GM12878 (cell line): ENCODE measurements around the gene MAPKAPK2. TPM values are rescaled to one million over a fixed set of nuclear protein-coding genes. Genes with fewer than 3 reads are reported as not detected.

Experiments
- BMI1 ChIP-seq: fragments of 450-650 bp; IDR thresholded peaks from 2 replicates; pipeline ENCODE4 v1.6.1; 2016; ENCODE audit warnings: mild to moderate bottlenecking, moderate library complexity, borderline replicate concordance
- EZH2 ChIP-seq: IDR thresholded peaks from 2 replicates; pipeline ENCODE4 v1.6.1; 2012; ENCODE audit warnings: low read depth, mild to moderate bottlenecking, control low read depth, inconsistent platforms, low read length, borderline replicate concordance; ENCODE audit not compliant: control insufficient read depth
- LARP7 ChIP-seq: fragments of 450-650 bp; IDR thresholded peaks from 2 replicates; pipeline ENCODE4 v1.6.1; 2017; ENCODE audit warnings: mild to moderate bottlenecking
- MYC ChIP-seq: IDR thresholded peaks from 2 replicates; pipeline ENCODE4 v1.6.1; 2011; ENCODE audit warnings: mild to moderate bottlenecking, low read length, moderate library complexity, inconsistent platforms; ENCODE audit not compliant: insufficient read depth, insufficient replicate concordance, insufficient read length, severe bottlenecking
- RAD51 ChIP-seq: fragments of 450-650 bp; IDR thresholded peaks from 2 replicates; pipeline ENCODE4 v1.6.1; 2016; ENCODE audit warnings: moderate library complexity, mild to moderate bottlenecking, inconsistent platforms
- RBBP5 ChIP-seq: fragments of 200-600 bp; sonication (generic); conservative IDR thresholded peaks from 2 replicates; pipeline ENCODE4 v1.6.1; 2016
- RCOR1 ChIP-seq: conservative IDR thresholded peaks from 2 replicates; pipeline ENCODE4 v1.6.1; 2012; ENCODE audit warnings: low read depth, low read length, improper control_type of control experiment
- SMAD1 ChIP-seq: fragments of 450-650 bp; IDR thresholded peaks from 2 replicates; pipeline ENCODE4 v1.6.1; 2018; ENCODE audit warnings: mild to moderate bottlenecking, low read depth; ENCODE audit not compliant: partially characterized antibody
- STAT3 ChIP-seq: IDR thresholded peaks from 2 replicates; pipeline ENCODE4 v1.6.1; 2011; ENCODE audit warnings: low read depth, low read length, improper control_type of control experiment
- SUZ12 ChIP-seq: fragments of 200-600 bp; sonication (generic); IDR thresholded peaks from one replicate; pipeline ENCODE4 v1.6.1; 2018; ENCODE audit warnings: antibody characterized with exemption, mild to moderate bottlenecking; ENCODE audit not compliant: unreplicated experiment
- YY1 ChIP-seq: IDR thresholded peaks from 2 replicates; pipeline ENCODE4 v1.6.1; 2011; ENCODE audit warnings: low read depth, mild to moderate bottlenecking, low read length
- ZBED1 ChIP-seq: IDR thresholded peaks from 2 replicates; pipeline ENCODE4 v1.6.1; 2016; ENCODE audit warnings: borderline replicate concordance
- ZZZ3 ChIP-seq: IDR thresholded peaks from 2 replicates; pipeline ENCODE4 v1.6.1; 2011; ENCODE audit warnings: low read depth; ENCODE audit not compliant: control insufficient read depth, insufficient read length
- polyA plus RNA-seq, 11 experiments: library from polyadenylated mRNA; depleted of rRNA in 4 of 11; unstranded in 6 of 11; stranded (reverse) in 5 of 11; fragments of >200 nt; fragmentation: Nextera tagmentation in 4 of 11; fragmentation: Illumina TruSeq in 1 of 11; extraction: Ambion mirVana in 4 of 11; extraction: Trizol in 1 of 11; gene quantifications; 1 replicate in 1 of 11; 2 replicates in 10 of 11; pipeline versions ENCODE4 v1.2.1 to v1.2.3, GENCODE V29; 2011 to 2016; ENCODE audit warnings: inconsistent platforms in 2 of 11, missing spikeins in 2 of 11, low read depth in 1 of 11
- total RNA-seq, 4 experiments: library from RNA; depleted of rRNA in 3 of 4; stranded (reverse); fragments of >200 nt in 3 of 4; fragmentation: Illumina TruSeq in 1 of 4; extraction: Trizol in 1 of 4; gene quantifications; 2 replicates each; pipeline versions ENCODE4 v1.2.1 to v1.2.3, GENCODE V29; 2013 to 2021
- TF ChIP-seq, protein P1 (sequence below): fragments of 450-650 bp; IDR thresholded peaks from 2 replicates; pipeline ENCODE4 v1.6.1; 2017; ENCODE audit warnings: mild to moderate bottlenecking, moderate library complexity
- TF ChIP-seq, protein P2 (sequence below): IDR thresholded peaks from 2 replicates; pipeline ENCODE4 v1.6.1; 2011; ENCODE audit warnings: low read depth, mild to moderate bottlenecking, low read length, moderate library complexity, borderline replicate concordance; ENCODE audit errors: extremely low read depth
- TF ChIP-seq, protein P3 (sequence below): fragments of 450-650 bp; IDR thresholded peaks from 2 replicates; pipeline ENCODE4 v1.6.1; 2018; ENCODE audit warnings: borderline replicate concordance, mild to moderate bottlenecking; ENCODE audit not compliant: partially characterized antibody
- TF ChIP-seq, protein P4 (sequence below): fragments of 450-650 bp; IDR thresholded peaks from 2 replicates; pipeline ENCODE4 v1.6.1; 2017; ENCODE audit warnings: antibody characterized with exemption, mild to moderate bottlenecking, moderate library complexity
- TF ChIP-seq, protein P5 (sequence below), 3 experiments: IDR thresholded peaks in 2 of 3; conservative IDR thresholded peaks in 1 of 3; 2 replicates each; pipeline ENCODE4 v1.5.1; 2011; ENCODE audit warnings: low read depth in 3 of 3, low read length in 3 of 3, mild to moderate bottlenecking in 3 of 3, control low read depth in 2 of 3, moderate library complexity in 2 of 3, inconsistent platforms in 1 of 3, mixed read lengths in 1 of 3; ENCODE audit not compliant: control insufficient read depth in 2 of 3, insufficient read depth in 1 of 3; ENCODE audit errors: extremely low read depth in 1 of 3

MAPKAPK2 gene
- total and polyA plus RNA-seq, 10 of the 15 experiments (the other 5 are each of a cell fraction or from before 2014, with no cell fraction given), result 0.72 to 92.2 (median 49.3) TPM

DNA sequence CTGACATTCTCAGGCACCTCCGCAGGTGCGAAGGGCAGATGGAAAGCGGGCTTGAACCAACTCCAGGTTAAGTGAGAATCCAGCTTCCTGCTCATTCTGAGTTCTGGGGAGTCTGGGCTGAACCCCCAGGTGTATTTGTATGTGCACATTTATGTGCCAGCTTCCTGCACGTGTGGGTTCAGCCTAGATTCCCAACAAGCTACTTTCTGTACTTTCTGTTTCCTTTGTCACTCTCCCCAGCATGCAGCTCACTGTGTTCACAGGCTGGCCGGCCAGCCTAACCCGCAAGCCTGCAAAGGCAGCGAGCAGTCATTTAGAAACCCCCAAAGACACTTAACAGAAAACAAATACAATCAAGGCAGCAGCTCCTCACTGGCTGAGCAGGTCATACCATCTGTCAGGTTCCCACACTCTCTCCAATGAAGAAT lies 84.6 kb downstream of the MAPKAPK2 start (continued):
- TF ChIP-seq, protein P1, sequence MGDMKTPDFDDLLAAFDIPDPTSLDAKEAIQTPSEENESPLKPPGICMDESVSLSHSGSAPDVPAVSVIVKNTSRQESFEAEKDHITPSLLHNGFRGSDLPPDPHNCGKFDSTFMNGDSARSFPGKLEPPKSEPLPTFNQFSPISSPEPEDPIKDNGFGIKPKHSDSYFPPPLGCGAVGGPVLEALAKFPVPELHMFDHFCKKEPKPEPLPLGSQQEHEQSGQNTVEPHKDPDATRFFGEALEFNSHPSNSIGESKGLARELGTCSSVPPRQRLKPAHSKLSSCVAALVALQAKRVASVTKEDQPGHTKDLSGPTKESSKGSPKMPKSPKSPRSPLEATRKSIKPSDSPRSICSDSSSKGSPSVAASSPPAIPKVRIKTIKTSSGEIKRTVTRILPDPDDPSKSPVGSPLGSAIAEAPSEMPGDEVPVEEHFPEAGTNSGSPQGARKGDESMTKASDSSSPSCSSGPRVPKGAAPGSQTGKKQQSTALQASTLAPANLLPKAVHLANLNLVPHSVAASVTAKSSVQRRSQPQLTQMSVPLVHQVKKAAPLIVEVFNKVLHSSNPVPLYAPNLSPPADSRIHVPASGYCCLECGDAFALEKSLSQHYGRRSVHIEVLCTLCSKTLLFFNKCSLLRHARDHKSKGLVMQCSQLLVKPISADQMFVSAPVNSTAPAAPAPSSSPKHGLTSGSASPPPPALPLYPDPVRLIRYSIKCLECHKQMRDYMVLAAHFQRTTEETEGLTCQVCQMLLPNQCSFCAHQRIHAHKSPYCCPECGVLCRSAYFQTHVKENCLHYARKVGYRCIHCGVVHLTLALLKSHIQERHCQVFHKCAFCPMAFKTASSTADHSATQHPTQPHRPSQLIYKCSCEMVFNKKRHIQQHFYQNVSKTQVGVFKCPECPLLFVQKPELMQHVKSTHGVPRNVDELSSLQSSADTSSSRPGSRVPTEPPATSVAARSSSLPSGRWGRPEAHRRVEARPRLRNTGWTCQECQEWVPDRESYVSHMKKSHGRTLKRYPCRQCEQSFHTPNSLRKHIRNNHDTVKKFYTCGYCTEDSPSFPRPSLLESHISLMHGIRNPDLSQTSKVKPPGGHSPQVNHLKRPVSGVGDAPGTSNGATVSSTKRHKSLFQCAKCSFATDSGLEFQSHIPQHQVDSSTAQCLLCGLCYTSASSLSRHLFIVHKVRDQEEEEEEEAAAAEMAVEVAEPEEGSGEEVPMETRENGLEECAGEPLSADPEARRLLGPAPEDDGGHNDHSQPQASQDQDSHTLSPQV, result no peak
- TF ChIP-seq RCOR1 (no peak), RBBP5 (no peak), YY1 (peak; percentile 49; the same call in 1 of the 2 replicates), MYC (no peak), STAT3 (no peak), SUZ12 (no peak), SMAD1 (no peak), ZZZ3 (no peak), BMI1 (no peak), LARP7 (0 out of 2 replicates have a peak, but pooled peaks have one; percentile 32), EZH2 (no peak), RAD51 (peak; percentile 51), ZBED1 (no peak)
- TF ChIP-seq, protein P2, sequence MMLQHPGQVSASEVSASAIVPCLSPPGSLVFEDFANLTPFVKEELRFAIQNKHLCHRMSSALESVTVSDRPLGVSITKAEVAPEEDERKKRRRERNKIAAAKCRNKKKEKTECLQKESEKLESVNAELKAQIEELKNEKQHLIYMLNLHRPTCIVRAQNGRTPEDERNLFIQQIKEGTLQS, result no peak
- TF ChIP-seq, protein P3, sequence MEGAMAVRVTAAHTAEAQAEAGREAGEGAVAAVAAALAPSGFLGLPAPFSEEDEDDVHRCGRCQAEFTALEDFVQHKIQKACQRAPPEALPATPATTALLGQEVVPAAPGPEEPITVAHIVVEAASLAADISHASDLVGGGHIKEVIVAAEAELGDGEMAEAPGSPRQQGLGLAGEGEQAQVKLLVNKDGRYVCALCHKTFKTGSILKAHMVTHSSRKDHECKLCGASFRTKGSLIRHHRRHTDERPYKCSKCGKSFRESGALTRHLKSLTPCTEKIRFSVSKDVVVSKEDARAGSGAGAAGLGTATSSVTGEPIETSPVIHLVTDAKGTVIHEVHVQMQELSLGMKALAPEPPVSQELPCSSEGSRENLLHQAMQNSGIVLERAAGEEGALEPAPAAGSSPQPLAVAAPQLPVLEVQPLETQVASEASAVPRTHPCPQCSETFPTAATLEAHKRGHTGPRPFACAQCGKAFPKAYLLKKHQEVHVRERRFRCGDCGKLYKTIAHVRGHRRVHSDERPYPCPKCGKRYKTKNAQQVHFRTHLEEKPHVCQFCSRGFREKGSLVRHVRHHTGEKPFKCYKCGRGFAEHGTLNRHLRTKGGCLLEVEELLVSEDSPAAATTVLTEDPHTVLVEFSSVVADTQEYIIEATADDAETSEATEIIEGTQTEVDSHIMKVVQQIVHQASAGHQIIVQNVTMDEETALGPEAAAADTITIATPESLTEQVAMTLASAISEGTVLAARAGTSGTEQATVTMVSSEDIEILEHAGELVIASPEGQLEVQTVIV, result no peak
- TF ChIP-seq, protein P4, sequence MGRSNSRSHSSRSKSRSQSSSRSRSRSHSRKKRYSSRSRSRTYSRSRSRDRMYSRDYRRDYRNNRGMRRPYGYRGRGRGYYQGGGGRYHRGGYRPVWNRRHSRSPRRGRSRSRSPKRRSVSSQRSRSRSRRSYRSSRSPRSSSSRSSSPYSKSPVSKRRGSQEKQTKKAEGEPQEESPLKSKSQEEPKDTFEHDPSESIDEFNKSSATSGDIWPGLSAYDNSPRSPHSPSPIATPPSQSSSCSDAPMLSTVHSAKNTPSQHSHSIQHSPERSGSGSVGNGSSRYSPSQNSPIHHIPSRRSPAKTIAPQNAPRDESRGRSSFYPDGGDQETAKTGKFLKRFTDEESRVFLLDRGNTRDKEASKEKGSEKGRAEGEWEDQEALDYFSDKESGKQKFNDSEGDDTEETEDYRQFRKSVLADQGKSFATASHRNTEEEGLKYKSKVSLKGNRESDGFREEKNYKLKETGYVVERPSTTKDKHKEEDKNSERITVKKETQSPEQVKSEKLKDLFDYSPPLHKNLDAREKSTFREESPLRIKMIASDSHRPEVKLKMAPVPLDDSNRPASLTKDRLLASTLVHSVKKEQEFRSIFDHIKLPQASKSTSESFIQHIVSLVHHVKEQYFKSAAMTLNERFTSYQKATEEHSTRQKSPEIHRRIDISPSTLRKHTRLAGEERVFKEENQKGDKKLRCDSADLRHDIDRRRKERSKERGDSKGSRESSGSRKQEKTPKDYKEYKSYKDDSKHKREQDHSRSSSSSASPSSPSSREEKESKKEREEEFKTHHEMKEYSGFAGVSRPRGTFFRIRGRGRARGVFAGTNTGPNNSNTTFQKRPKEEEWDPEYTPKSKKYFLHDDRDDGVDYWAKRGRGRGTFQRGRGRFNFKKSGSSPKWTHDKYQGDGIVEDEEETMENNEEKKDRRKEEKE, result no peak
- TF ChIP-seq, protein P5, sequence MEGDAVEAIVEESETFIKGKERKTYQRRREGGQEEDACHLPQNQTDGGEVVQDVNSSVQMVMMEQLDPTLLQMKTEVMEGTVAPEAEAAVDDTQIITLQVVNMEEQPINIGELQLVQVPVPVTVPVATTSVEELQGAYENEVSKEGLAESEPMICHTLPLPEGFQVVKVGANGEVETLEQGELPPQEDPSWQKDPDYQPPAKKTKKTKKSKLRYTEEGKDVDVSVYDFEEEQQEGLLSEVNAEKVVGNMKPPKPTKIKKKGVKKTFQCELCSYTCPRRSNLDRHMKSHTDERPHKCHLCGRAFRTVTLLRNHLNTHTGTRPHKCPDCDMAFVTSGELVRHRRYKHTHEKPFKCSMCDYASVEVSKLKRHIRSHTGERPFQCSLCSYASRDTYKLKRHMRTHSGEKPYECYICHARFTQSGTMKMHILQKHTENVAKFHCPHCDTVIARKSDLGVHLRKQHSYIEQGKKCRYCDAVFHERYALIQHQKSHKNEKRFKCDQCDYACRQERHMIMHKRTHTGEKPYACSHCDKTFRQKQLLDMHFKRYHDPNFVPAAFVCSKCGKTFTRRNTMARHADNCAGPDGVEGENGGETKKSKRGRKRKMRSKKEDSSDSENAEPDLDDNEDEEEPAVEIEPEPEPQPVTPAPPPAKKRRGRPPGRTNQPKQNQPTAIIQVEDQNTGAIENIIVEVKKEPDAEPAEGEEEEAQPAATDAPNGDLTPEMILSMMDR (IDR thresholded peaks at IDR 0.05 in 2 of 3, conservative IDR thresholded peaks at IDR 0.05 in 1 of 3; ENCODE audit: control insufficient read depth in 2 of 3, extremely low read depth in 1 of 3, insufficient read depth in 1 of 3, low read depth in 3 of 3, low read length in 3 of 3), result no peak
